Activated naive CD8-positive, alpha-beta T cell (primary cell): ENCODE data around the gene HIRA.
A peak's percentile ranks its signal among the peaks of the same experiment; 100 is the strongest.
"Not testable (repeated sequence)": the region's sequence is repeated elsewhere in the genome, so short reads cannot be mapped to it uniquely, and the experiment has no call there.

Source experiments
- H3K27ac Mint-ChIP-seq: one replicate; pipeline ENCODE4 v1.8.0; 2021; ENCODE audit warnings: mixed read lengths
- H3K27me3 Mint-ChIP-seq: one replicate; pipeline ENCODE4 v1.8.0; 2021; ENCODE audit warnings: mixed read lengths
- H3K36me3 Mint-ChIP-seq: one replicate; pipeline ENCODE4 v1.8.0; 2021; ENCODE audit warnings: mixed read lengths
- H3K4me1 Mint-ChIP-seq: one replicate; pipeline ENCODE4 v1.8.0; 2021; ENCODE audit warnings: low read depth, mixed read lengths
- H3K4me3 Mint-ChIP-seq: one replicate; pipeline ENCODE4 v1.8.0; 2021; ENCODE audit warnings: mild to moderate bottlenecking, mixed read lengths
- H3K9me3 Mint-ChIP-seq: one replicate; pipeline ENCODE4 v1.8.0; 2021; ENCODE audit warnings: low read depth, mixed read lengths

HIRA gene

GRCh38 chr22:19306535-19306934 is 125.0 kb downstream of the HIRA start:
- not testable (repeated sequence) for H3K4me3 Mint-ChIP-seq, H3K36me3 Mint-ChIP-seq, H3K27ac Mint-ChIP-seq, H3K27me3 Mint-ChIP-seq, H3K9me3 Mint-ChIP-seq, H3K4me1 Mint-ChIP-seq

DNA sequence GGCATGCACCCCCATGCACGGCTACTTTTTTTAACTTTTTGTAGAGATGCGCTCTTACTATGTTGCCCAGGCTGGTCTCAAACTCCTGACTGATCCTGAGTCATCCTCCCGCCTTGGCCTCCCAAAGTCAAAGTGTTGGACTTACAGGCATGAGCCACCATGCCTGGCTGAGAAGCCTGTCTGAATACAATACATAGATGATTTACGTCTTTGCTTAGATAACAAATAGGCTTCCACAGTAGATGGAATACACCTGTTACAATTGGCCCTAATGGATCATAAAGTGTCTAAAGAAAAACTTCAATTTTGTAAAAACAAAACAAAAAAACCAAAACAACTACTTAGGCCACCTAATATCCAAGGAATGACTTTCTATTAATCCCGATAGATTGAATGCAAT is 127.0 kb downstream of the HIRA start:
- Mint-ChIP-seq H3K4me1 (no peaks in the 10 kb centered on the region), H3K27me3 (no peaks in the 10 kb centered on the region), H3K27ac (no peak overlapping the region), H3K4me3 (no peak overlapping the region), H3K36me3 (no peaks in the 10 kb centered on the region), H3K9me3 (no peaks in the 10 kb centered on the region)

- Mint-ChIP-seq H3K27me3 (no peaks in the 10 kb centered on the region), H3K4me1 (no peaks in the 10 kb centered on the region), H3K36me3 (no peaks in the 10 kb centered on the region), H3K27ac (no peak overlapping the region), H3K9me3 (no peaks in the 10 kb centered on the region), H3K4me3 (no peak overlapping the region)
Measured at GRCh38 chr22:19303785-19304184, 127.7 kb downstream of the HIRA start.

DNA sequence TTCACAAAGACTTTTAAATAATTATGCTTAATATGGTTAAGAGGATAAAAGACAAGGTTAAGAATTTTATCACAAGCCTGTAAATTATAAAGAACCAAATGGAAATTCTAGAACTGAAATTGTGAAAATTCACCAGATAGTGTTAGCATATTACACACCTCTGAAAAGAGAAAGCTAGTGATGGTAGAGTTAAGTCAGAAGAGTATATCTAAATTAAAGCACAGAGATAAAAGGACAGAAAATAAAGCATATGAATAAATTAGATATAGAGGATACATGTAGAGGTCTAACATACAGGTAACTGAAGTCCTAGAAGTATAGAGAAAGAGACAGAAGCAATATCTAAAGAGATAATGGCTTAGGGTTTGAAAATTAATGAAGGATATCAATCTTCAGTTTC is 135.8 kb downstream of the HIRA start:
- Mint-ChIP-seq H3K4me3 (no peak overlapping the region), H3K9me3 (no peaks in the 10 kb centered on the region), H3K4me1 (peaks cover 14% of the 10 kb centered on the region), H3K27ac (no peak overlapping the region), H3K27me3 (peaks cover under 1% of the 10 kb centered on the region), H3K36me3 (no peaks in the 10 kb centered on the region)

- no peak overlapping the region for H3K27ac Mint-ChIP-seq
- no peaks in the 10 kb centered on the region for H3K9me3 Mint-ChIP-seq
- H3K4me3 Mint-ChIP-seq, result peak overlapping the region; percentile 91
Measured at GRCh38 chr22:19292458-19293230, 138.9 kb downstream of the HIRA start.

DNA sequence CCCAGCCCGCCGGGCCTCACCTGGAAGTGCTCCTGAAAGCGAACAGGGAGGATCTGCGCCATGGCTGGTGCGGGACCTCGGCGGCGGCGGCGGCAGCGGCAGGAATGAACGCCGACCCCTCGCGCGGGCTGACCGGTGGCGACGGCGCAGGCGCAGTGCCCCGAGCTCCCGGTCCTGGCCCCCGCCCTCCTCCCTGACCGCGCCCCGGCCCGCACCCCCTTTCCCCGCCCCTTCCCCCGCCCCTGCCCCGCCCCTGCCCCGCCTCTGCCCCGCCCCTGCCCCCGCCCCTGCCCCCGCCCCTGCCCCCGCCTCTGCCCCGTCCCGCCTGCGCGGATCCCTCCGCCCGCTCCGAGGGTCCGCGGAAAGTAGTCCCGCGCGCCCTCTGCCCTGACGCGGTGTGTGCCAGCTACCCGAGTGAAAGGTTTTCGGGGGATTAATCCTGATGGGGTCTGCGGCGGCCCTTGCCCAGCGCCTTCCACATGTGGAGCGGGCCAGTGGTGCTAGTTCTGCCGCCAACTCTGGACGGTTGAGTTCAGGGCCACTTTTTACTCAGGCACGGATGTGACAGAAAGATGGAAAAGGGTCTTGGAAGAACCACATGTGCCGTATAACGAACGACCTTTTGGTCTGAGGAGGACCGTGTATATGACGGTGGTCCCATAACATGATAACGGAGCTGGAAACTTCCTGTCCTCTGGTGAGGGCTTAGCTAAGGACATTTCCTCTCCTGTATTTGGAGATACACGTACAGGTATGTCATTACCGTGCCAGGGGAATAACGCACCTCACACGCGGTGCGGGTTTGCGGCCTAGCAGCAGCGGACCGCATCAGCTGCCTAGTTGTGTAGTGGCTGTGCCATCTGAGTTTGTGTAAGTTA is 139.7 kb downstream of the HIRA start, which contains the start of gene CLTCL1:
Gene CLTCL1 (minus strand): TSS at position 140 of the 878 bp plus-strand sequence. CDS start 78 bp downstream, at position 62.
- Mint-ChIP-seq H3K27me3 (peaks cover 16% of the 10 kb centered on the region), H3K4me3 (peak within 1 kb of the TSS; percentile 91), H3K27ac (peak within 1 kb of the TSS; percentile 78), H3K4me1 (peaks cover 28% of the 10 kb centered on the region), H3K9me3 (no peaks in the 10 kb centered on the region), H3K36me3 (no peaks in the 10 kb centered on the region)

More at GRCh38 chr22:19292458-19293230, 138.9 kb downstream of the HIRA start:
- Mint-ChIP-seq H3K36me3 (no peaks in the 10 kb centered on the region), H3K27me3 (peaks cover 9% of the 10 kb centered on the region), H3K4me1 (peaks cover 28% of the 10 kb centered on the region)

GRCh38 chr22:19291218-19291579 is 140.3 kb downstream of the HIRA start:
- Mint-ChIP-seq H3K27ac (no peak overlapping the region), H3K27me3 (peaks cover 16% of the 10 kb centered on the region), H3K4me3 (peak overlapping the region; percentile 83)

DNA sequence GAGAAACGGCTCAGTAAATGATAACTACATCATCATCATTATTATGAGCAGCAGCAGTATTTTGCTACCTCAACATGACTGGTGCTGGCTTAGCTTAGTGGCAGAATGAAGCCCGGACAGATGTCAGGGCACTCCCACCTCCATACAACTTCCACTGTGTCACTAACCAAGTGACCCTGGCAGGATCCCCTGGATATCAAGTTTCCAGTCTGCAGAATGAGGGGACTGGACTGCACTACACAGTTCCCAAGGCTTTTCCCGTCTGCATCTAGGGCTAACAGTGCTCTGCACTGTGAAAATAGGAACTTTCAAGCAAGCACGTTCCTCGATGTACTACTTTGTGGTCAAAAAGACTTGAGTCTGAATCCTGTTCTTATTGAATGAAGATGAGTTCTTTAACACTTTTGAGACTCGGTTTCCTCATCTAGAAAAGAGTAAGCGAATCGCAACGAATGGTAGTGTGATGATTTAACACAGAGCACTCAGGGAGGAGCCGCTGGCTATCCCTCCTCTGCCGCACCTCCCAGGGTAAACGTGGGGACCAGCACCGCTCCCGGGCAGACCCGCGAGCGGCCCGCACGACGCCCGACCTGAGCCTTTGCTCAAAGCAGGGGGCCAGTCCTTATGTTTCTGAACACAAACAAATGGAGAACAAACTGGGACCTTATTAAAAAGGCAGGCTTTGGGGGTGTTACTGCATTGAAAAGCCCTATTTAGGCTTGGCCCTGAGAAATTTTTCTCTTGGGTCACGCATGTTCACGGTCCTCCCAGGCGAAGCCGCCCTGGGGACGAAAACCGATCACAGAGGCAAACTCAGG is 140.9 kb downstream of the HIRA start:
- H3K4me3 Mint-ChIP-seq, result peak overlapping the region; percentile 83
- H3K27me3 Mint-ChIP-seq, result peaks cover 16% of the 10 kb centered on the region
- no peaks in the 10 kb centered on the region for H3K9me3 Mint-ChIP-seq
- no peak overlapping the region for H3K27ac Mint-ChIP-seq
- peaks cover 28% of the 10 kb centered on the region for H3K4me1 Mint-ChIP-seq
- H3K36me3 Mint-ChIP-seq, result no peaks in the 10 kb centered on the region

More at GRCh38 chr22:19291218-19291579, 140.3 kb downstream of the HIRA start:
- no peaks in the 10 kb centered on the region for H3K36me3 Mint-ChIP-seq
- no peaks in the 10 kb centered on the region for H3K9me3 Mint-ChIP-seq
- peaks cover 28% of the 10 kb centered on the region for H3K4me1 Mint-ChIP-seq

GRCh38 chr22:19289475-19290161 is 141.9 kb downstream of the HIRA start:
- peak overlapping the region; percentile 83 for H3K4me3 Mint-ChIP-seq
- peaks cover 16% of the 10 kb centered on the region for H3K27me3 Mint-ChIP-seq
- no peaks in the 10 kb centered on the region for H3K36me3 Mint-ChIP-seq
- no peak overlapping the region for H3K27ac Mint-ChIP-seq
- peaks cover 28% of the 10 kb centered on the region for H3K4me1 Mint-ChIP-seq
- no peaks in the 10 kb centered on the region for H3K9me3 Mint-ChIP-seq

DNA sequence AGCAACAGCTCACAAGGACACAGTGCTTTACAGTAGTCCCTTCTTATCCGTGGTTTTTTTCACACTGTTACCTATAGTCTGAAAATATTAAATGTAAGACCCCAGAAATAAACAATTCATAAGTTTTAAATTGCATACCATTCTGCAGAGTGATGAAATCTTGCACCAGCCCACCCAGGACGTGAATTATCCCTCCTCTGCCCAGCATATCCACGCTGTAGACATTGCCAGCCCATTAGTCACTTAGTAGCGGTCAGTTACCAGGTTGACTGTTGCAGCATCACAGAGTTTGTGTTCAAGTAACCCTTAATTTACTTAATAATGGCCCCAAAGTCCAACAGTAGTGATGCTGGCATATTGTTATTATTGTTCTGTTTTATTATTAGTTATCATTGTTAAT is 143.6 kb downstream of the HIRA start:
- H3K27me3 Mint-ChIP-seq, result peaks cover 16% of the 10 kb centered on the region
- no peaks in the 10 kb centered on the region for H3K9me3 Mint-ChIP-seq
- peaks cover 28% of the 10 kb centered on the region for H3K4me1 Mint-ChIP-seq
- no peaks in the 10 kb centered on the region for H3K36me3 Mint-ChIP-seq
- H3K27ac Mint-ChIP-seq, result no peak overlapping the region
- H3K4me3 Mint-ChIP-seq, result no peak overlapping the region

- Mint-ChIP-seq H3K4me3 (no peak overlapping the region), H3K27ac (no peak overlapping the region), H3K4me1 (peaks cover 21% of the 10 kb centered on the region), H3K36me3 (no peaks in the 10 kb centered on the region), H3K27me3 (peaks cover 16% of the 10 kb centered on the region), H3K9me3 (no peaks in the 10 kb centered on the region)
Measured at GRCh38 chr22:19287076-19287707, 144.3 kb downstream of the HIRA start.

GRCh38 chr22:19285831-19286230 is 145.7 kb downstream of the HIRA start:
- no peak overlapping the region for H3K4me3 Mint-ChIP-seq
- H3K27ac Mint-ChIP-seq, result no peak overlapping the region
- peaks cover 16% of the 10 kb centered on the region for H3K27me3 Mint-ChIP-seq
- no peaks in the 10 kb centered on the region for H3K36me3 Mint-ChIP-seq
- peaks cover 16% of the 10 kb centered on the region for H3K4me1 Mint-ChIP-seq
- no peaks in the 10 kb centered on the region for H3K9me3 Mint-ChIP-seq
